Smooth muscle cell (in vitro differentiated cells): Measurements from ENCODE around the gene MAPKAPK5. TPM values are rescaled to one million over a fixed set of nuclear protein-coding genes. Genes with fewer than 3 reads are reported as not detected.

ENCODE experiments used
- DNase-seq: peaks from one replicate; lab custom pipeline; 2025; ENCODE audit not compliant: unreplicated experiment; lab: John Stamatoyannopoulos, UW
- H2AFZ ChIP-seq: fragments of 200-600 bp; sonication (generic); 2 replicates; pipeline ENCODE4 v1.6.0; 2016; ENCODE audit warnings: antibody characterized with exemption, low read depth, mild to moderate bottlenecking
- H3F3A ChIP-seq: fragments of 200-600 bp; sonication (generic); 2 replicates; pipeline ENCODE4 v1.6.0; 2017; ENCODE audit warnings: antibody characterized with exemption, low read depth
- H3K27ac ChIP-seq: fragments of 200-600 bp; sonication (generic); 2 replicates; pipeline ENCODE4 v1.5.1; 2016; ENCODE audit warnings: low read depth, mild to moderate bottlenecking
- H3K27me3 ChIP-seq: fragments of 200-600 bp; sonication (generic); 2 replicates; pipeline ENCODE4 v1.6.1; 2016; ENCODE audit warnings: low read depth, mild to moderate bottlenecking
- H3K36me3 ChIP-seq: fragments of 200-600 bp; sonication (generic); 2 replicates; pipeline ENCODE4 v1.5.1; 2016; ENCODE audit warnings: low read depth
- H3K4me1 ChIP-seq: fragments of 200-600 bp; sonication (generic); 2 replicates; pipeline ENCODE4 v1.5.1; 2016; ENCODE audit warnings: low read depth
- H3K4me2 ChIP-seq: fragments of 200-600 bp; sonication (generic); 2 replicates; pipeline ENCODE4 v1.6.0; 2016; ENCODE audit warnings: mild to moderate bottlenecking
- H3K4me3 ChIP-seq: fragments of 200-600 bp; sonication (generic); 2 replicates; pipeline ENCODE4 v1.5.1; 2016; ENCODE audit warnings: mild to moderate bottlenecking
- H3K79me2 ChIP-seq: fragments of 200-600 bp; sonication (generic); 2 replicates; pipeline ENCODE4 v1.6.0; 2016; ENCODE audit warnings: low read depth, mild to moderate bottlenecking
- H3K9ac ChIP-seq: fragments of 200-600 bp; sonication (generic); 2 replicates; pipeline ENCODE4 v1.6.0; 2016; ENCODE audit warnings: low read depth
- H3K9me3 ChIP-seq: fragments of 200-600 bp; sonication (generic); replicated peaks from 2 replicates; pipeline ENCODE4 v1.5.1; 2016; ENCODE audit warnings: low read depth
- H4K20me1 ChIP-seq: fragments of 200-600 bp; sonication (generic); 2 replicates; pipeline ENCODE4 v1.6.0; 2016; ENCODE audit warnings: low read depth
- CTCF ChIP-seq: fragments of 200-600 bp; sonication (generic); IDR thresholded peaks from 2 replicates; pipeline ENCODE4 v1.5.1; 2017; ENCODE audit warnings: borderline replicate concordance, mild to moderate bottlenecking, antibody characterized with exemption; ENCODE audit not compliant: insufficient read depth, poor library complexity, severe bottlenecking
- WGBS: methylation state at CpG from one replicate; pipeline ENCODE4 v1.1.7; 2016; ENCODE audit warnings: low lambda C conversion rate; 5-methylcytosine and 5-hydroxymethylcytosine counted together
- polyA plus RNA-seq: library from polyadenylated mRNA; unstranded; fragments of >200 nt; fragmentation: Nextera tagmentation; extraction: Ambion mirVana; gene quantifications from 2 replicates; pipeline ENCODE4 v1.2.1, GENCODE V29; 2016
- total RNA-seq: library from RNA; depleted of rRNA; stranded (reverse); fragments of >200 nt; gene quantifications from 2 replicates; pipeline ENCODE4 v1.2.3, GENCODE V29; 2014

Gene MAPKAPK5
- total and polyA plus RNA-seq, 2 experiments from 2014 or later, result 29.8 to 46.1 TPM

DNA sequence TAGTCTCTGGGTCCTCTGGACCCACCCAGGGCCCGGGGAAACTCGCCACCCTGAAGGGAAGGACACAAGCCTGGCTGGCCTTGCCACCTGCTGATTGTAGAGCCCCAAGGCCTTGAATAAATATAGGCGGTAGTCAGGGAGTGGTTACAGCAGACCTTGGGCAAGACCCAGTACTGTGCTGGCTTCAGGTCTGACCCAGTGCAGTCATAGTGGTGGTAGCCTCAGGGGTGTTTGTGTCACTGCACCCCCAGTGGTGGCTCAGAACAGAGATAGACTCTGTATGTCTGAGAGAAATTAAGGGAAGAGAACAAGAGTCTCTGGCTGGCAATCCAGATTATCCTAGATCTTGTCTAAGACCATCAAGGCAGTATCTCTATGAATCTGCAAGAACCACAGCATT lies 63.5 kb downstream of the MAPKAPK5 start:
- H3K9me3 ChIP-seq, result no peaks in the 10 kb centered on the region
- H4K20me1 ChIP-seq, result no peaks in the 10 kb centered on the region
- H3K4me3 ChIP-seq, result no peak overlapping the region
- H3K79me2 ChIP-seq, result no peaks in the 10 kb centered on the region
- no peak overlapping the region for H2AFZ ChIP-seq
- H3K4me1 ChIP-seq, result no peaks in the 10 kb centered on the region
- H3K4me2 ChIP-seq, result no peak overlapping the region
- 96% methylated on average over 3 of the region's 3 CpGs for WGBS
- no peak overlapping the region for H3K9ac ChIP-seq
- TF ChIP-seq CTCF, result no peak
- no peaks in the 10 kb centered on the region for H3K36me3 ChIP-seq
- H3K27ac ChIP-seq, result no peak overlapping the region
- DNase-seq, result no peak
- H3K27me3 ChIP-seq, result no peaks in the 10 kb centered on the region
- H3F3A ChIP-seq, result no peaks in the 10 kb centered on the region

DNA sequence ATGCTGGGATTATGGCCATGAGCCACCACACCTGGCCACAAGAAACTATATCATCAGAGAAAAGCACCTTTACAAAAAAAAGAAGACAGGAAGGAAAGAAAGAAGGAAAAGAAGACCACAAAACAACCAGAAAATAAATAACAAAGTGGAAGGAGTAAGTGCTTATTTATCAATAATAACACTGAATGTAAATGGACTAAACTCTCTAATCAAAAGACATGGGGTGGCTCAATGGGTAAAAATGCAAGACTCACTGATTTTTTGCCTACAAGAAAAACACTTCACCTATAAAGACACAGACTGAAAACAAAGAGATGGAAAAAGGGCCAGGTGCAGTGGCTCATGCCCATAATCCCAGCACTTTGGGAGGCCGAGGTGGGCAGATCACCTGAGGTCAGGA lies 65.7 kb downstream of the MAPKAPK5 start:
- WGBS, result 100% methylated on average over 1 of the region's 1 CpG
- no peaks in the 10 kb centered on the region for H4K20me1 ChIP-seq

DNA sequence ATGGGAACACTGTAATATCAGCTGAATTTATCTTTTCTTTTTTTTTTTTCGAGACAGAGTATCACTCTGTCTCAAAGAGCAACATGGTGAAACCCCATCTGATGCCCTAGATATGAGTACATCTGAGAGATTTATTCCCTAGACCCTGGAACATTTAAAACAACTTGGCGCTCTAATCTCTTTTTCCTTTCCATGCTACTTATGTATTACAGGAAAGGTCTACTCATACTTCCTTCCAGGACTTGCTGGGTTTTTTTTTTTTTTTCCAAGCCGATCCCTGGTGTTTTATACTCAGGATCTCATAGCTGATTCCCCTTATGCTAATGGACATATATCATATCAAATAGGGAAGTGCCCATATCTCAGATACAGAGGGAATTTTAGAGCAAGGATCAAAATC lies 83.1 kb downstream of the MAPKAPK5 start:
- no peaks in the 10 kb centered on the region for H3F3A ChIP-seq
- H3K27ac ChIP-seq, result no peak overlapping the region
- H3K4me1 ChIP-seq, result no peaks in the 10 kb centered on the region
- no peak for DNase-seq
- no peak overlapping the region for H3K9ac ChIP-seq
- H3K4me2 ChIP-seq, result no peak overlapping the region
- no peaks in the 10 kb centered on the region for H3K9me3 ChIP-seq
- 88% methylated on average over 3 of the region's 3 CpGs for WGBS
- no peak for TF ChIP-seq CTCF
- H3K36me3 ChIP-seq, result no peaks in the 10 kb centered on the region
- no peaks in the 10 kb centered on the region for H3K79me2 ChIP-seq
- no peak overlapping the region for H2AFZ ChIP-seq
- no peak overlapping the region for H3K4me3 ChIP-seq
- no peaks in the 10 kb centered on the region for H3K27me3 ChIP-seq
- no peaks in the 10 kb centered on the region for H4K20me1 ChIP-seq

More for the DNA sequence above, 65.7 kb downstream of the MAPKAPK5 start:
- TF ChIP-seq CTCF, result no peak
- Histone ChIP-seq H3K9me3 (no peaks in the 10 kb centered on the region), H3K27ac (no peak overlapping the region), H3K9ac (no peak overlapping the region), H3K79me2 (no peaks in the 10 kb centered on the region), H3K36me3 (no peaks in the 10 kb centered on the region), H2AFZ (no peak overlapping the region), H3K4me1 (no peaks in the 10 kb centered on the region), H3K4me2 (no peak overlapping the region), H3K4me3 (no peak overlapping the region), H3F3A (no peaks in the 10 kb centered on the region), H3K27me3 (no peaks in the 10 kb centered on the region)
- DNase-seq, result no peak

DNA sequence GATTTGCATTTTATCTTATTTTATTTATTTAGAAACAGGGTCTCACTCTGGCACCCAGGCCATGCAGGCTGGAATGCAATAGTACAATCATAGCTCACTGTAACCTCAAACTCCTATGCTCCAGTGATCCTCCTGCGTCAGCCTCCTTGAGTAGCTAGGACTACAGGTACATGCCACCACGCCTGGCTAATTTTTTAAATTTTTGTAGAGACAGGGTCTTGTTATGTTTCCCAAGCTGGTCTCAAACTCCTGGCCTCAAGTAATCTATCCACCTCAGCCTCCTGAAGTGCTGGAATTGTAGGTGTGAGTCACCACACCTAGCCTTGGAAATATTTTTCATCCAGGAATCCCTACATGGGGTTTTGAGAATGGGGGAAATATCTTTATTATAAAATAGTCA lies 84.6 kb downstream of the MAPKAPK5 start:
- no peak overlapping the region for H3K27ac ChIP-seq
- no peaks in the 10 kb centered on the region for H3K9me3 ChIP-seq
- no peak overlapping the region for H3K4me2 ChIP-seq
- no peak for TF ChIP-seq CTCF
- no peak overlapping the region for H3K4me3 ChIP-seq
- no peak overlapping the region for H2AFZ ChIP-seq
- no peak for DNase-seq
- H3K27me3 ChIP-seq, result no peaks in the 10 kb centered on the region
- H4K20me1 ChIP-seq, result no peaks in the 10 kb centered on the region
- no peaks in the 10 kb centered on the region for H3K79me2 ChIP-seq
- H3K9ac ChIP-seq, result no peak overlapping the region
- no peaks in the 10 kb centered on the region for H3K36me3 ChIP-seq
- 100% methylated on average over 2 of the region's 2 CpGs for WGBS
- no peaks in the 10 kb centered on the region for H3K4me1 ChIP-seq
- no peaks in the 10 kb centered on the region for H3F3A ChIP-seq
